Measurements from ENCODE around the gene KLHDC4. TPM values are rescaled to one million over a fixed set of nuclear protein-coding genes. Genes with fewer than 3 reads are reported as not detected.

Gene KLHDC4
- polyA plus RNA-seq, 1 of the 3 experiments (the other 2 are of a cell fraction), result 51.2 TPM

DNA sequence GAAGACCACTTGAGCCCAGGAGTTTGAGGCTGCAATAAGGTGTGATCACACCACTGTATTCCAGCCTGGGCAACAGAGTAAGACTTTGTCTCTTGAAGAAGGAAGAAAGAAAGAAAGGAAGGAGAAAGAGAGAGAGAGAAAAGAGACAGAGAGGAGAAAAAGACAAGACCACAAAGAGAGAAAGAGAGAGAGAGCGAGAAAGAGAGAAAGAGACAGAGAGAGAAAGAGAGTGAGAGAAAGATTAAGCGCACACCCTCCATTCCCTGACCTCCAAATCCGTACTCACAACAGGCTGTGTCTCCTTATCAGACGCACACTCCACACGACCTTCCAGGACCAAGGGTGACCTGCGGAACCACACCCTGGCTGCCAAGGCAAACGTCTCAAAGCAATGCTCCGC is 19.6 kb downstream of the KLHDC4 start:
- CTCF ChIA-PET, result interaction anchor here (0.9 to 1.6 kb wide), 2 partner anchors 15 to 22 kb away, joined by 3 to 4 read pairs; no protein-coding TSS in a partner anchor
- POLR2A ChIA-PET, result no interaction called here
- 93% methylated on average over 8 of the region's 8 CpGs for WGBS (ENCODE audit: low lambda C conversion rate)

DNA sequence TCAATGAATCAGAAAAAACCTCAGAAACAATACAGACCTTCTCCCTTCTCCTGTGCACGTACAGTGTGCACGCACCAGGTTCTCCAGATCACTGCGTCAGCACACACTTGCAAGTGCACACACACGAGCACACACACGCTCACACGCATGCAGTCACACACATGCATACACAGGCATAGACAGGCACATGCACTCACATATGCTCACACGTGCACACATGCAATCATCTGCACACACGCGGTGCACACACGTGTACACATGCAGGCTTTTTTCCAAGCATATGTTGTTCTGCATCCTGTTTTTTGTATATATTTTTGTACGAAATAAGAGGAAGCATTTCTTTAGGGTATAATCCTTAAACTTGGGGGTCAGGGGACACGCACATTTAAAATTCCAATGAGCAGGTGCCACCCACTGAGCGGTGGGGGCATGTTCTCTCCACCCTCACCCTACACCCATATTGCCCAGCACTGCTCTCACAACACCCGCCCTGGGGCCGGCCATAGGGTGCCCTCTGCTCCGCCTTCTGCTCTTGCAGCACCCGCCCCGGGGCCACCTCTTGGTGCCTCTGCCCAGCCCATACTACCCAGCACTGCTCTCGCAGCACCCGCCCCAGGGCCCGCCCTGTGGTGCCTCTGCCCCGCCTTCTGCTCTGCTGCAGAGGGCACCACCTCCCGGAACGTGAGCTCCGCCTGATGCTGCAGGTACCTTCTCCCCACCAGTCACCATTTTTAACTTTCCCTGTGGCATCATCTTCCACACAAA is 20.9 kb downstream of the KLHDC4 start:
- 95% methylated on average over 23 of the region's 25 CpGs for WGBS (ENCODE audit: low lambda C conversion rate)
- no peaks in the 10 kb centered on the region for H4K20me1 ChIP-seq (ENCODE audit: insufficient read depth)
- TF ChIP-seq, protein P1, sequence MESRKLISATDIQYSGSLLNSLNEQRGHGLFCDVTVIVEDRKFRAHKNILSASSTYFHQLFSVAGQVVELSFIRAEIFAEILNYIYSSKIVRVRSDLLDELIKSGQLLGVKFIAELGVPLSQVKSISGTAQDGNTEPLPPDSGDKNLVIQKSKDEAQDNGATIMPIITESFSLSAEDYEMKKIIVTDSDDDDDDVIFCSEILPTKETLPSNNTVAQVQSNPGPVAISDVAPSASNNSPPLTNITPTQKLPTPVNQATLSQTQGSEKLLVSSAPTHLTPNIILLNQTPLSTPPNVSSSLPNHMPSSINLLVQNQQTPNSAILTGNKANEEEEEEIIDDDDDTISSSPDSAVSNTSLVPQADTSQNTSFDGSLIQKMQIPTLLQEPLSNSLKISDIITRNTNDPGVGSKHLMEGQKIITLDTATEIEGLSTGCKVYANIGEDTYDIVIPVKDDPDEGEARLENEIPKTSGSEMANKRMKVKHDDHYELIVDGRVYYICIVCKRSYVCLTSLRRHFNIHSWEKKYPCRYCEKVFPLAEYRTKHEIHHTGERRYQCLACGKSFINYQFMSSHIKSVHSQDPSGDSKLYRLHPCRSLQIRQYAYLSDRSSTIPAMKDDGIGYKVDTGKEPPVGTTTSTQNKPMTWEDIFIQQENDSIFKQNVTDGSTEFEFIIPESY (IDR thresholded peaks at IDR 0.05; ENCODE audit: borderline replicate concordance, low read depth), result no peak
- no peak for TF ChIP-seq TCF12 (IDR thresholded peaks at IDR 0.05)
- no peak for TF ChIP-seq SIN3A (IDR thresholded peaks at IDR 0.05; ENCODE audit: borderline replicate concordance, low read depth, low read length)
- no peak for TF ChIP-seq TEAD4 (IDR thresholded peaks at IDR 0.05; ENCODE audit: borderline replicate concordance, insufficient read depth)
- TF ChIP-seq CHD2 (IDR thresholded peaks at IDR 0.05; ENCODE audit: low read length, partially characterized antibody), result no peak
- TF ChIP-seq GATA2 (CRISPR knock-in tag; IDR thresholded peaks at IDR 0.05), result no peak
- TF ChIP-seq FOSL2 (IDR thresholded peaks at IDR 0.05; ENCODE audit: borderline replicate concordance, low read depth), result no peak
- TF ChIP-seq, protein P2, sequence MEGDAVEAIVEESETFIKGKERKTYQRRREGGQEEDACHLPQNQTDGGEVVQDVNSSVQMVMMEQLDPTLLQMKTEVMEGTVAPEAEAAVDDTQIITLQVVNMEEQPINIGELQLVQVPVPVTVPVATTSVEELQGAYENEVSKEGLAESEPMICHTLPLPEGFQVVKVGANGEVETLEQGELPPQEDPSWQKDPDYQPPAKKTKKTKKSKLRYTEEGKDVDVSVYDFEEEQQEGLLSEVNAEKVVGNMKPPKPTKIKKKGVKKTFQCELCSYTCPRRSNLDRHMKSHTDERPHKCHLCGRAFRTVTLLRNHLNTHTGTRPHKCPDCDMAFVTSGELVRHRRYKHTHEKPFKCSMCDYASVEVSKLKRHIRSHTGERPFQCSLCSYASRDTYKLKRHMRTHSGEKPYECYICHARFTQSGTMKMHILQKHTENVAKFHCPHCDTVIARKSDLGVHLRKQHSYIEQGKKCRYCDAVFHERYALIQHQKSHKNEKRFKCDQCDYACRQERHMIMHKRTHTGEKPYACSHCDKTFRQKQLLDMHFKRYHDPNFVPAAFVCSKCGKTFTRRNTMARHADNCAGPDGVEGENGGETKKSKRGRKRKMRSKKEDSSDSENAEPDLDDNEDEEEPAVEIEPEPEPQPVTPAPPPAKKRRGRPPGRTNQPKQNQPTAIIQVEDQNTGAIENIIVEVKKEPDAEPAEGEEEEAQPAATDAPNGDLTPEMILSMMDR (IDR thresholded peaks at IDR 0.05), result no peak

More for the DNA sequence above, 19.6 kb downstream of the KLHDC4 start:
- H2AFZ ChIP-seq (ENCODE audit: low read depth), result no peak overlapping the region
- H3K27me3 ChIP-seq (ENCODE audit: insufficient read depth), result no peaks in the 10 kb centered on the region
- H3K9me3 ChIP-seq, result no peaks in the 10 kb centered on the region
- no peak overlapping the region for H3K27ac ChIP-seq (ENCODE audit: low read depth in 2 of 2, low read length in 1 of 2)
- H3K79me2 ChIP-seq (ENCODE audit: insufficient read depth), result peaks cover 4% of the 10 kb centered on the region; the same call in 1 of the 2 replicates
- H3K9ac ChIP-seq, result no peak overlapping the region
- no peaks in the 10 kb centered on the region for H3K9me2 ChIP-seq
- H4K20me1 ChIP-seq (ENCODE audit: insufficient read depth), result no peaks in the 10 kb centered on the region
- no peak for DNase-seq
- H3K4me2 ChIP-seq, result no peak overlapping the region
- no peaks in the 10 kb centered on the region for H3F3A ChIP-seq (replicated peaks; ENCODE audit: insufficient read depth)
- TF ChIP-seq, protein P3, sequence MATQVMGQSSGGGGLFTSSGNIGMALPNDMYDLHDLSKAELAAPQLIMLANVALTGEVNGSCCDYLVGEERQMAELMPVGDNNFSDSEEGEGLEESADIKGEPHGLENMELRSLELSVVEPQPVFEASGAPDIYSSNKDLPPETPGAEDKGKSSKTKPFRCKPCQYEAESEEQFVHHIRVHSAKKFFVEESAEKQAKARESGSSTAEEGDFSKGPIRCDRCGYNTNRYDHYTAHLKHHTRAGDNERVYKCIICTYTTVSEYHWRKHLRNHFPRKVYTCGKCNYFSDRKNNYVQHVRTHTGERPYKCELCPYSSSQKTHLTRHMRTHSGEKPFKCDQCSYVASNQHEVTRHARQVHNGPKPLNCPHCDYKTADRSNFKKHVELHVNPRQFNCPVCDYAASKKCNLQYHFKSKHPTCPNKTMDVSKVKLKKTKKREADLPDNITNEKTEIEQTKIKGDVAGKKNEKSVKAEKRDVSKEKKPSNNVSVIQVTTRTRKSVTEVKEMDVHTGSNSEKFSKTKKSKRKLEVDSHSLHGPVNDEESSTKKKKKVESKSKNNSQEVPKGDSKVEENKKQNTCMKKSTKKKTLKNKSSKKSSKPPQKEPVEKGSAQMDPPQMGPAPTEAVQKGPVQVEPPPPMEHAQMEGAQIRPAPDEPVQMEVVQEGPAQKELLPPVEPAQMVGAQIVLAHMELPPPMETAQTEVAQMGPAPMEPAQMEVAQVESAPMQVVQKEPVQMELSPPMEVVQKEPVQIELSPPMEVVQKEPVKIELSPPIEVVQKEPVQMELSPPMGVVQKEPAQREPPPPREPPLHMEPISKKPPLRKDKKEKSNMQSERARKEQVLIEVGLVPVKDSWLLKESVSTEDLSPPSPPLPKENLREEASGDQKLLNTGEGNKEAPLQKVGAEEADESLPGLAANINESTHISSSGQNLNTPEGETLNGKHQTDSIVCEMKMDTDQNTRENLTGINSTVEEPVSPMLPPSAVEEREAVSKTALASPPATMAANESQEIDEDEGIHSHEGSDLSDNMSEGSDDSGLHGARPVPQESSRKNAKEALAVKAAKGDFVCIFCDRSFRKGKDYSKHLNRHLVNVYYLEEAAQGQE (IDR thresholded peaks at IDR 0.05; ENCODE audit: low read depth, low read length), result no peak
- TF ChIP-seq, protein P4, sequence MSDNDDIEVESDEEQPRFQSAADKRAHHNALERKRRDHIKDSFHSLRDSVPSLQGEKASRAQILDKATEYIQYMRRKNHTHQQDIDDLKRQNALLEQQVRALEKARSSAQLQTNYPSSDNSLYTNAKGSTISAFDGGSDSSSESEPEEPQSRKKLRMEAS (IDR thresholded peaks at IDR 0.05; ENCODE audit: low read depth), result no peak
- TF ChIP-seq, protein P2 (IDR thresholded peaks at IDR 0.05), result no peak
- TF ChIP-seq NFIC (IDR thresholded peaks at IDR 0.05; ENCODE audit: borderline replicate concordance) (no peak), FOXM1 (IDR thresholded peaks at IDR 0.05; ENCODE audit: low read depth) (no peak), MEF2A (IDR thresholded peaks at IDR 0.05; ENCODE audit: borderline replicate concordance, low read depth) (no peak)
- peaks cover 16 to 56% of the 10 kb centered on the region in 2 experiments for H3K36me3 ChIP-seq (replicated peaks in 1 of 2; ENCODE audit: control insufficient read depth in 1 of 2, insufficient read depth in 2 of 2, low read length in 1 of 2)
- H3K4me3 ChIP-seq (ENCODE audit: low read depth in 2 of 2, low read length in 1 of 2), result no peak overlapping the region
- H3K4me1 ChIP-seq (ENCODE audit: control insufficient read depth in 1 of 2, insufficient read depth in 2 of 2, low read depth in 1 of 2, low read length in 1 of 2), result no peaks in the 10 kb centered on the region

More for the DNA sequence above, 20.9 kb downstream of the KLHDC4 start:
- Histone ChIP-seq H3K36me3 (replicated peaks in 1 of 2; ENCODE audit: control insufficient read depth in 1 of 2, insufficient read depth in 2 of 2, low read length in 1 of 2) (peaks cover 13 to 56% of the 10 kb centered on the region in 2 experiments), H3K27ac (ENCODE audit: low read depth in 2 of 2, low read length in 1 of 2) (no peak overlapping the region), H3K9me2 (no peaks in the 10 kb centered on the region), H3K4me2 (no peak overlapping the region), H3K9ac (no peak overlapping the region), H3K4me1 (ENCODE audit: control insufficient read depth in 1 of 2, insufficient read depth in 2 of 2, low read depth in 1 of 2, low read length in 1 of 2) (no peaks in the 10 kb centered on the region), H3F3A (replicated peaks; ENCODE audit: insufficient read depth) (no peaks in the 10 kb centered on the region), H3K27me3 (ENCODE audit: insufficient read depth) (no peaks in the 10 kb centered on the region), H3K4me3 (ENCODE audit: low read depth in 2 of 2, low read length in 1 of 2) (no peak overlapping the region), H3K79me2 (ENCODE audit: insufficient read depth) (peaks cover 4% of the 10 kb centered on the region; the same call in 1 of the 2 replicates), H2AFZ (ENCODE audit: low read depth) (no peak overlapping the region), H3K9me3 (no peaks in the 10 kb centered on the region)
- ChIA-PET CTCF (interaction anchor here (0.8 kb wide), 1 partner anchor 25 kb away, joined by 3 read pairs; no protein-coding TSS in a partner anchor), POLR2A (no interaction called here)
- DNase-seq, result no peak

All from SK-N-SH (cell line).